H9 (cell line): ENCODE data around the gene PIH1D2. TPM values are rescaled to one million over a fixed set of nuclear protein-coding genes. Genes with fewer than 3 reads are reported as not detected.

Experiments used
- DNase-seq: peaks from one replicate; pipeline ENCODE4 v3.0.0-alpha.2; 2017
- H2AFZ ChIP-seq: one replicate; pipeline ENCODE4 v1.6.1; 2013; ENCODE audit warnings: mild to moderate bottlenecking, low read length, control low read depth, moderate library complexity
- H2AK5ac ChIP-seq: 2 replicates; pipeline ENCODE4 v1.6.1; 2013; ENCODE audit warnings: low read length, control low read depth, mixed read lengths; ENCODE audit not compliant: insufficient read length
- H2BK120ac ChIP-seq: one replicate; pipeline ENCODE4 v1.6.1; 2013; ENCODE audit warnings: low read depth, mild to moderate bottlenecking, low read length, control low read depth, inconsistent platforms; ENCODE audit not compliant: poor library complexity, severe bottlenecking
- H2BK12ac ChIP-seq: 2 replicates; pipeline ENCODE4 v1.6.1; 2013; ENCODE audit warnings: low read length, control low read depth, mixed read lengths, low read depth; ENCODE audit not compliant: insufficient read length
- H2BK15ac ChIP-seq: 2 replicates; pipeline ENCODE4 v1.6.1; 2013; ENCODE audit warnings: low read depth, low read length, control low read depth
- H2BK20ac ChIP-seq: one replicate; pipeline ENCODE4 v1.6.1; 2013; ENCODE audit warnings: low read depth, mild to moderate bottlenecking, low read length, control low read depth, inconsistent platforms; ENCODE audit not compliant: poor library complexity, severe bottlenecking
- H2BK5ac ChIP-seq: 2 replicates; pipeline ENCODE4 v1.6.1; 2013; ENCODE audit warnings: low read length, control low read depth, mixed read lengths; ENCODE audit not compliant: insufficient read length
- H3K14ac ChIP-seq: 2 replicates; pipeline ENCODE4 v1.6.1; 2013; ENCODE audit warnings: low read length, control low read depth; ENCODE audit not compliant: insufficient read depth
- H3K18ac ChIP-seq: 2 replicates; pipeline ENCODE4 v1.6.1; 2013; ENCODE audit warnings: low read depth, mild to moderate bottlenecking, mixed read lengths, low read length, control low read depth; ENCODE audit not compliant: insufficient read length
- H3K23ac ChIP-seq: 2 replicates; pipeline ENCODE4 v1.6.1; 2013; ENCODE audit warnings: low read length, control low read depth, mixed read lengths, low read depth; ENCODE audit not compliant: insufficient read length
- H3K23me2 ChIP-seq: 2 replicates; pipeline ENCODE4 v1.6.1; 2013; ENCODE audit warnings: low read depth, mild to moderate bottlenecking, mixed read lengths, low read length, control low read depth; ENCODE audit not compliant: insufficient read length, poor library complexity, severe bottlenecking
- H3K27ac ChIP-seq: 2 replicates; pipeline ENCODE4 v1.5.1; 2013; ENCODE audit warnings: low read length, control low read depth, mixed read lengths, low read depth; ENCODE audit not compliant: insufficient read length
- H3K27me3 ChIP-seq: 2 replicates; pipeline ENCODE4 v1.6.1; 2013; ENCODE audit warnings: low read length, control low read depth, inconsistent platforms; ENCODE audit not compliant: insufficient read depth
- H3K4ac ChIP-seq: 2 replicates; pipeline ENCODE4 v1.6.1; 2013; ENCODE audit warnings: low read depth, mild to moderate bottlenecking, control low read depth, inconsistent platforms, low read length, moderate library complexity
- H3K4me1 ChIP-seq: 2 replicates; pipeline ENCODE4 v1.6.1; 2013; ENCODE audit warnings: low read length, control low read depth, inconsistent platforms; ENCODE audit not compliant: insufficient read depth
- H3K4me2 ChIP-seq: 2 replicates; pipeline ENCODE4 v1.6.1; 2013; ENCODE audit warnings: low read length, control low read depth, mixed read lengths; ENCODE audit not compliant: insufficient read length, insufficient read depth
- H3K56ac ChIP-seq: 2 replicates; pipeline ENCODE4 v1.6.1; 2013; ENCODE audit warnings: low read depth, mild to moderate bottlenecking, mixed read lengths, low read length, control low read depth; ENCODE audit not compliant: insufficient read length
- H3K79me1 ChIP-seq: 2 replicates; pipeline ENCODE4 v1.6.1; 2013; ENCODE audit warnings: low read depth, mild to moderate bottlenecking, moderate library complexity, low read length, control low read depth, inconsistent platforms; ENCODE audit not compliant: insufficient read depth, poor library complexity, severe bottlenecking
- H3K79me2 ChIP-seq: 2 replicates; pipeline ENCODE4 v1.6.1; 2013; ENCODE audit warnings: low read length, control low read depth, inconsistent platforms; ENCODE audit not compliant: insufficient read depth
- H3K9ac ChIP-seq: 2 replicates; pipeline ENCODE4 v1.6.1; 2013; ENCODE audit warnings: low read length, control low read depth, mixed read lengths; ENCODE audit not compliant: insufficient read length; ENCODE audit errors: extremely low read depth
- H3K9me3 ChIP-seq: one replicate; pipeline ENCODE4 v1.6.1; 2013; ENCODE audit warnings: low read depth, low read length, inconsistent platforms; ENCODE audit not compliant: control insufficient read depth
- H3T11ph ChIP-seq: one replicate; pipeline ENCODE4 v1.6.1; 2013; ENCODE audit warnings: mild to moderate bottlenecking, low read length, control low read depth, inconsistent platforms
- H4K20me1 ChIP-seq: one replicate; pipeline ENCODE4 v1.6.1; 2013; ENCODE audit not compliant: control insufficient read depth, insufficient read length, insufficient read depth
- H4K5ac ChIP-seq: 2 replicates; pipeline ENCODE4 v1.6.1; 2013; ENCODE audit warnings: low read depth, mild to moderate bottlenecking, mixed read lengths, low read length, control low read depth; ENCODE audit not compliant: insufficient read length
- H4K8ac ChIP-seq: replicated peaks from 2 replicates; pipeline ENCODE4 v1.6.1; 2013; ENCODE audit warnings: low read length, control low read depth, mixed read lengths, low read depth; ENCODE audit not compliant: insufficient read length
- H4K91ac ChIP-seq: 2 replicates; pipeline ENCODE4 v1.6.1; 2013; ENCODE audit warnings: low read depth, mild to moderate bottlenecking, moderate library complexity, mixed read lengths, low read length, control low read depth; ENCODE audit not compliant: insufficient read length
- H3K27ac Mint-ChIP-seq, 3 experiments: 2 replicates in 2 of 3; 3 replicates in 1 of 3; pipeline ENCODE4 v1.8.0; 2020 to 2021; ENCODE audit warnings: mixed read lengths in 3 of 3, mild to moderate bottlenecking in 1 of 3, moderate library complexity in 1 of 3
- H3K27me3 Mint-ChIP-seq: 2 replicates; pipeline ENCODE4 v1.8.0; 2021; ENCODE audit warnings: low read depth, mild to moderate bottlenecking, moderate library complexity, mixed read lengths
- H3K36me3 Mint-ChIP-seq, 3 experiments: 2 replicates in 2 of 3; 3 replicates in 1 of 3; pipeline ENCODE4 v1.8.0; 2020 to 2021; ENCODE audit warnings: low read depth in 3 of 3, mixed read lengths in 3 of 3; ENCODE audit not compliant: insufficient read depth in 1 of 3
- H3K4me1 Mint-ChIP-seq, 2 experiments: 2 replicates each; pipeline ENCODE4 v1.8.0; 2020; ENCODE audit warnings: mixed read lengths in 2 of 2
- H3K4me3 Mint-ChIP-seq, 2 experiments: 2 replicates in 1 of 2; 3 replicates in 1 of 2; pipeline ENCODE4 v1.8.0; 2020 to 2021; ENCODE audit warnings: mild to moderate bottlenecking in 2 of 2, mixed read lengths in 2 of 2, moderate library complexity in 1 of 2
- H3K9me3 Mint-ChIP-seq, 2 experiments: 2 replicates in 1 of 2; 3 replicates in 1 of 2; pipeline ENCODE4 v1.8.0; 2020; ENCODE audit warnings: mild to moderate bottlenecking in 2 of 2, mixed read lengths in 2 of 2, moderate library complexity in 1 of 2
- CTCF ChIP-seq: fragments of 200-600 bp; sonication (generic); conservative IDR thresholded peaks from 3 replicates; pipeline ENCODE4 v1.8.0; 2021; ENCODE audit warnings: antibody characterized with exemption, mild to moderate bottlenecking
- WGBS: extraction: QIAGEN DNeasy Blood & Tissue Kit; methylation state at CpG from one replicate; pipeline ENCODE4 v1.1.7; 2013; ENCODE audit warnings: missing lambda C conversion rate, low lambda C conversion rate, mixed read lengths; ENCODE audit not compliant: insufficient read length; ENCODE audit errors: extremely low coverage; 5-methylcytosine and 5-hydroxymethylcytosine counted together
- total RNA-seq: library from RNA; stranded (reverse); gene quantifications from 2 replicates; pipeline ENCODE4 v1.2.1, GENCODE V29; 2021

The PIH1D2 gene
- total RNA-seq, 1 experiment from 2014 or later, result 1.1 TPM

DNA sequence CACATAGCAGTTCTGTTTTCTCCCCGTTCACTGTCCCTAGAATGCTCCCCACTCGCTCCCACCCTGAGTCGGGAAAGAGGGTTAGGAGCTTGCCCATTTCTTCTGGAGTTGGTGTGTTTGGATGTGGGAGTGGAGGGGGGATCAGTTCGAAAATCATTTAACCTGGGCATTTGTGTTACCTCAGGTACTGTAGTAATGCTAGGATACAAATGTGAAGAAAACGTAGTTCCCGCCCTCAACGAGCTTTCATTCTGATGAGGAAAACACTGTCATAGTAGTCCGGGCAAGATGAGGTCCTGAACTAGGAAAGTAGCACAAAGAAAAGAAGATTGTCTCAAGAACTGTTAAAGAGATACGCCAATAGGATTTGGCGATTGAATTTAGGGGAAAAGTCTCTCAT, 13.4 kb upstream of the PIH1D2 start:
- H3K27ac Mint-ChIP-seq, result peak overlapping the region; percentile 95 to 100 (median 100)
- Histone ChIP-seq H4K5ac (no peak overlapping the region), H4K8ac (no peak overlapping the region), H3K56ac (no peak overlapping the region), H4K91ac (no peak overlapping the region), H3K9me3 (no peaks in the 10 kb centered on the region), H3K23ac (no peak overlapping the region), H3K4ac (no peak overlapping the region), H3K4me1 (no peaks in the 10 kb centered on the region), H3K23me2 (peaks cover 5% of the 10 kb centered on the region), H2BK12ac (no peak overlapping the region), H3T11ph (no peak overlapping the region), H4K20me1 (no peaks in the 10 kb centered on the region), H2BK120ac (no peak overlapping the region), H2BK15ac (no peak overlapping the region), H2BK5ac (no peak overlapping the region), H3K18ac (no peak overlapping the region), H2BK20ac (no peak overlapping the region), H3K4me2 (peak overlapping the region; percentile 97), H2AK5ac (no peak overlapping the region), H3K14ac (no peak overlapping the region), H3K27me3 (no peaks in the 10 kb centered on the region), H3K9ac (peak overlapping the region; percentile 89), H2AFZ (no peak overlapping the region), H3K27ac (no peak overlapping the region), H3K79me2 (peaks cover 13% of the 10 kb centered on the region; the same call in 1 of the 2 replicates), H3K79me1 (no peaks in the 10 kb centered on the region)
- H3K27me3 Mint-ChIP-seq, result peaks cover 2% of the 10 kb centered on the region; the same call in 1 of the 2 replicates
- peaks cover 16 to 20% of the 10 kb centered on the region in 2 experiments for H3K4me1 Mint-ChIP-seq
- TF ChIP-seq CTCF, result no peak
- H3K36me3 Mint-ChIP-seq, result peaks cover 31 to 94% (median 74%) of the 10 kb centered on the region in 3 experiments
- peaks cover 0 to 4% of the 10 kb centered on the region in 2 experiments; a peak in 2 of 5 replicates for H3K9me3 Mint-ChIP-seq
- peak overlapping the region; percentile 100 for H3K4me3 Mint-ChIP-seq
- no peak for DNase-seq
- WGBS, result no CpG with 5 or more reads among the region's 10 CpGs
